ENCODE results near the gene NYAP1.

Gene NYAP1

DNA sequence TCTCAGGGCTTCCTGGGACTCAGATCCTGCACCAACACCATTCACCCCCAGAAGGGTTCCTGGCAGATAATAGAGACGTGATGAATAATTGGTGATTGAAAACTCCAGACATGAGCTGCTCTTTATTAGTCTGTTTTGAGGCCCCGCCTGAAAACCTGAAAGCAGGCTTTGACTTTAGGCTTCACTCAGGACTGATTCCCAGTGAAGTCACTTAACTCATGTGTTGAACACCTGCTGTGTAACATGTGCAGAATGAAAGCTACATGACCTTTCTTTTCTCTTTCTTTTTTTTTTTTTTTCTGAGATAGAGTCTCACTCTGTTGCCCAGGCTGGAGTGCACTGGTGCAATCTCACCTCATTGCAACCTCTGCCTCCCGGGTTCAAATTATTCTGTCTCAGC is 28.5 kb upstream of the NYAP1 start:
- DNase-seq, result no peak
- Histone ChIP-seq H3K9ac (ENCODE audit: low read length) (no peak overlapping the region), H2BK120ac (ENCODE audit: insufficient read depth, low read length, poor library complexity) (no peak overlapping the region), H2BK5ac (ENCODE audit: low read depth, low read length, poor library complexity) (no peak overlapping the region), H3K27ac (ENCODE audit: low read depth, low read length) (no peak overlapping the region), H4K91ac (ENCODE audit: low read depth, low read length) (no peak overlapping the region), H3K9me3 (ENCODE audit: insufficient read depth, low read depth, low read length) (no peaks in the 10 kb centered on the region), H3K14ac (ENCODE audit: low read length) (no peak overlapping the region), H3K4me3 (ENCODE audit: low read depth, low read length) (no peak overlapping the region), H3K23ac (ENCODE audit: low read length) (no peak overlapping the region), H4K12ac (ENCODE audit: low read depth, low read length) (no peak overlapping the region), H3K79me2 (ENCODE audit: control insufficient read depth, insufficient read depth, low read length, poor library complexity) (peaks cover 3% of the 10 kb centered on the region), H2AFZ (ENCODE audit: insufficient read depth, low read length, poor library complexity) (no peak overlapping the region), H3K4me1 (ENCODE audit: control insufficient read depth in 1 of 2, insufficient read depth in 2 of 2, low read length in 2 of 2) (no peaks in the 10 kb centered on the region), H2AK5ac (ENCODE audit: low read length) (no peak overlapping the region), H3K4me2 (ENCODE audit: low read length) (no peak overlapping the region), H4K8ac (ENCODE audit: low read depth, low read length) (no peak overlapping the region), H2BK12ac (ENCODE audit: low read length) (no peak overlapping the region), H3K18ac (ENCODE audit: low read length) (no peak overlapping the region), H3K27me3 (ENCODE audit: insufficient read depth, low read length) (no peaks in the 10 kb centered on the region), H3K79me1 (ENCODE audit: low read length) (peaks cover 5% of the 10 kb centered on the region), H3K36me3 (ENCODE audit: control insufficient read depth in 1 of 2, insufficient read depth in 2 of 2, low read length in 2 of 2) (no peaks in the 10 kb centered on the region), H3K4ac (ENCODE audit: low read depth, low read length) (no peak overlapping the region)
- no CpG with 5 or more reads among the region's 3 CpGs for WGBS (ENCODE audit: extremely low coverage, insufficient coverage, insufficient read length)

DNA sequence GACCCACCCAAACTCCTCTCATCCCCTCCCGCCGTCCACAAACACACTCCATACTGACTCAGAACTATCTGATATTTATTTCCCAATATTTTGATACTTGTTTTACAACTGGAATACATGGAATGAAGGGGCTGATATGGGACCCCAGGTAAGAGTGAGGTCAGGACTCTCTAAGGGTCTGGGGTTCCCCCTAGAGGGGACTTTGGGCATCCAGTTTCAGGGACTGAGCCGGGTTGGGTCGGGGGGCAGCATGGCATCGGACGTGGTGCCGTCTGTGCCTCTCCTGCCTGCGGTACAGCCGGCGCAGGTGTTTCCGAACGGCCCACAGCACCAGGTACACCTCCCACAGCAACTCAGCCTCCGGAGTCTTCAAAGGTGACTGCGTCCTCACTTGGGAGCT is 27.2 kb upstream of the NYAP1 start:
- no peak overlapping the region for H4K91ac ChIP-seq (ENCODE audit: low read depth, low read length)
- no peaks in the 10 kb centered on the region for H3K27me3 ChIP-seq (ENCODE audit: insufficient read depth, low read length)
- H2BK120ac ChIP-seq (ENCODE audit: insufficient read depth, low read length, poor library complexity), result no peak overlapping the region
- no peak overlapping the region for H2BK5ac ChIP-seq (ENCODE audit: low read depth, low read length, poor library complexity)
- WGBS (ENCODE audit: extremely low coverage, insufficient coverage, insufficient read length), result 100% methylated on average over 2 of the region's 14 CpGs
- H4K12ac ChIP-seq (ENCODE audit: low read depth, low read length), result no peak overlapping the region
- no peak overlapping the region for H3K27ac ChIP-seq (ENCODE audit: low read depth, low read length)
- no peak overlapping the region for H3K4me3 ChIP-seq (ENCODE audit: low read depth, low read length)
- H3K4me2 ChIP-seq (ENCODE audit: low read length), result no peak overlapping the region
- no peak overlapping the region for H2AFZ ChIP-seq (ENCODE audit: insufficient read depth, low read length, poor library complexity)
- no peak for DNase-seq
- no peaks in the 10 kb centered on the region for H3K9me3 ChIP-seq (ENCODE audit: insufficient read depth, low read depth, low read length)
- no peak overlapping the region for H4K8ac ChIP-seq (ENCODE audit: low read depth, low read length)
- H3K18ac ChIP-seq (ENCODE audit: low read length), result no peak overlapping the region
- no peak overlapping the region for H3K14ac ChIP-seq (ENCODE audit: low read length)
- no peak overlapping the region for H3K4ac ChIP-seq (ENCODE audit: low read depth, low read length)
- no peak overlapping the region for H2BK12ac ChIP-seq (ENCODE audit: low read length)
- no peaks in the 10 kb centered on the region for H3K79me1 ChIP-seq (ENCODE audit: low read length)
- no peaks in the 10 kb centered on the region for H3K36me3 ChIP-seq (ENCODE audit: control insufficient read depth in 1 of 2, insufficient read depth in 2 of 2, low read length in 2 of 2)
- H3K9ac ChIP-seq (ENCODE audit: low read length), result no peak overlapping the region
- H3K4me1 ChIP-seq (ENCODE audit: control insufficient read depth in 1 of 2, insufficient read depth in 2 of 2, low read length in 2 of 2), result no peaks in the 10 kb centered on the region
- H3K79me2 ChIP-seq (ENCODE audit: control insufficient read depth, insufficient read depth, low read length, poor library complexity), result no peaks in the 10 kb centered on the region
- H2AK5ac ChIP-seq (ENCODE audit: low read length), result no peak overlapping the region
- no peak overlapping the region for H3K23ac ChIP-seq (ENCODE audit: low read length)

DNA sequence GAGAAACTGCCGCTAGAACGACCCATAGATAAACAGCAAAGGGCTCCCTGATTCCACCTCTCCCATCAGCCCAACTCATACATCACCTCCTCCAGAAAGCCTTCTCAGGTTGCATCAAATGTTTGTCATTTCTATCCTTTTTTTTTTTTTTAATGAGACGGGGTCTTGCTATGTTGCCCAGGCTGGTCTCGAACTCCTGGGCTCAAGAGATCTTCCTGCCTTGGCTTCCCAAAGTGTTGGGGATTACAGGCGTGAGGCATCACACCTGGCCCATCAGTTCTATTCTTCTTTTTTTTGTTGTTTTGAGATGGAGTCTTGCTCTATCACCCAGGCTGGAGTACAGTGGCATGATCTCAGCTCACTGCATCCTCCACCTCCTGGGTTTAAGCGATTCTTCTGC is 26.7 kb upstream of the NYAP1 start:
- Histone ChIP-seq H4K91ac (ENCODE audit: low read depth, low read length) (no peak overlapping the region), H3K23ac (ENCODE audit: low read length) (no peak overlapping the region), H3K4me3 (ENCODE audit: low read depth, low read length) (no peak overlapping the region), H2BK120ac (ENCODE audit: insufficient read depth, low read length, poor library complexity) (no peak overlapping the region), H3K4me2 (ENCODE audit: low read length) (no peak overlapping the region), H2BK12ac (ENCODE audit: low read length) (no peak overlapping the region), H3K9me3 (ENCODE audit: insufficient read depth, low read depth, low read length) (no peaks in the 10 kb centered on the region), H3K36me3 (ENCODE audit: control insufficient read depth in 1 of 2, insufficient read depth in 2 of 2, low read length in 2 of 2) (no peaks in the 10 kb centered on the region), H3K27me3 (ENCODE audit: insufficient read depth, low read length) (no peaks in the 10 kb centered on the region), H2AK5ac (ENCODE audit: low read length) (no peak overlapping the region), H3K4ac (ENCODE audit: low read depth, low read length) (no peak overlapping the region), H4K8ac (ENCODE audit: low read depth, low read length) (no peak overlapping the region), H3K79me2 (ENCODE audit: control insufficient read depth, insufficient read depth, low read length, poor library complexity) (no peaks in the 10 kb centered on the region), H3K18ac (ENCODE audit: low read length) (no peak overlapping the region), H2BK5ac (ENCODE audit: low read depth, low read length, poor library complexity) (no peak overlapping the region), H3K79me1 (ENCODE audit: low read length) (no peaks in the 10 kb centered on the region), H3K4me1 (ENCODE audit: control insufficient read depth in 1 of 2, insufficient read depth in 2 of 2, low read length in 2 of 2) (no peaks in the 10 kb centered on the region), H2AFZ (ENCODE audit: insufficient read depth, low read length, poor library complexity) (no peak overlapping the region), H4K12ac (ENCODE audit: low read depth, low read length) (no peak overlapping the region), H3K9ac (ENCODE audit: low read length) (no peak overlapping the region), H3K14ac (ENCODE audit: low read length) (no peak overlapping the region), H3K27ac (ENCODE audit: low read depth, low read length) (no peak overlapping the region)
- DNase-seq, result no peak
- no CpG with 5 or more reads among the region's 6 CpGs for WGBS (ENCODE audit: extremely low coverage, insufficient coverage, insufficient read length)

DNA sequence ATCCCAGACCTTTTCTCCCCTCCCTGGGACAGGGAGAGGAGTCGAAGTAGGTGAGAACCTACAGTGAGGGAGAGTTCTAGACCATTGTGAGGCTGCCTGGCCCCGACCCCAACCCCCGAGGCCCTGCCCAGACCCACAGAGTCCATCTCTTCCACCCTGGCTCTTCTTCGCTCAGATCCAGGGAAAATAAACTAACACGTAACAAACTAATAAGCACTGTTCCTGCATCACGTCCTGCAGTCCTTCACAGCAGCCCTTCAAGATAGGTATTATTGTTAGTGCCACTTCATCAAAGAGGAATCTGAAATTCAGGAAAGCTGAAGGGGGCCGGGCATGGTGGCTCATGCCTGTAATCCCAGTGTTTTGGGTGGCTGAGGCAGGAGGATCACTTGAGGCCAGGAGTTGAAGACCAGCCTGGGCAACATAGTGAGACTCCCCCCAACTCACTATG is 19.5 kb upstream of the NYAP1 start, which contains the start of gene SPACDR:
SPACDR (minus strand) TSS at position 51 of the 451 bp plus-strand sequence. CDS start 235 bp downstream, outside the sequence.
- WGBS (ENCODE audit: extremely low coverage, insufficient coverage, insufficient read length), result no CpG with 5 or more reads among the region's 7 CpGs
- Histone ChIP-seq H3K27ac (ENCODE audit: low read depth, low read length) (no peak within 1 kb of the TSS), H3K23ac (ENCODE audit: low read length) (no peak within 1 kb of the TSS), H2BK120ac (ENCODE audit: insufficient read depth, low read length, poor library complexity) (no peak within 1 kb of the TSS), H3K18ac (ENCODE audit: low read length) (no peak within 1 kb of the TSS), H3K4me2 (ENCODE audit: low read length) (no peak within 1 kb of the TSS), H4K91ac (ENCODE audit: low read depth, low read length) (no peak within 1 kb of the TSS), H4K12ac (ENCODE audit: low read depth, low read length) (no peak within 1 kb of the TSS), H3K4me1 (ENCODE audit: control insufficient read depth in 1 of 2, insufficient read depth in 2 of 2, low read length in 2 of 2) (no peaks in the 10 kb centered on the region), H3K9me3 (ENCODE audit: insufficient read depth, low read depth, low read length) (peaks cover 2% of the 10 kb centered on the region), H2BK5ac (ENCODE audit: low read depth, low read length, poor library complexity) (no peak within 1 kb of the TSS), H3K14ac (ENCODE audit: low read length) (no peak within 1 kb of the TSS), H2AK5ac (ENCODE audit: low read length) (no peak within 1 kb of the TSS), H4K8ac (ENCODE audit: low read depth, low read length) (no peak within 1 kb of the TSS), H3K79me1 (ENCODE audit: low read length) (no peaks in the 10 kb centered on the region), H3K4ac (ENCODE audit: low read depth, low read length) (no peak within 1 kb of the TSS), H3K27me3 (ENCODE audit: insufficient read depth, low read length) (no peaks in the 10 kb centered on the region), H3K4me3 (ENCODE audit: low read depth, low read length) (no peak within 1 kb of the TSS), H3K36me3 (ENCODE audit: control insufficient read depth in 1 of 2, insufficient read depth in 2 of 2, low read length in 2 of 2) (peaks cover 8 to 18% of the 10 kb centered on the region in 2 experiments), H3K79me2 (ENCODE audit: control insufficient read depth, insufficient read depth, low read length, poor library complexity) (no peaks in the 10 kb centered on the region), H2AFZ (ENCODE audit: insufficient read depth, low read length, poor library complexity) (no peak within 1 kb of the TSS), H2BK12ac (ENCODE audit: low read length) (no peak within 1 kb of the TSS), H3K9ac (ENCODE audit: low read length) (no peak within 1 kb of the TSS)
- DNase-seq, result no peak

All from trophoblast cell (in vitro differentiated cells and primary cell).